Astrocyte of the cerebellum (primary cell): ENCODE measurements around the gene TTC28.

Experiments
- DNase-seq: peaks from one replicate; pipeline ENCODE4 v3.0.0-alpha.2; 2011; ENCODE audit warnings: low read depth
- H3K4me3 ChIP-seq: 2 replicates; pipeline ENCODE4 v1.5.1; 2011; ENCODE audit warnings: mild to moderate bottlenecking, low read depth, low read length, moderate library complexity
- CTCF ChIP-seq: IDR thresholded peaks from 2 replicates; pipeline ENCODE4 v1.5.1; 2012; ENCODE audit warnings: low read length, low read depth, moderate library complexity, mild to moderate bottlenecking; ENCODE audit errors: missing control alignments
- in situ Hi-C: cut with HindIII; loops from 2 replicates; pipeline ENCODE4 v1.10.0; 2017; ENCODE audit warnings: low sequenced_read_pairs

Gene TTC28

GRCh38 chr22:28023036-28023435, 656.6 kb downstream of the TTC28 start:
- H3K4me3 ChIP-seq = no peak overlapping the region
- no peak for TF ChIP-seq CTCF
- in situ Hi-C loops = no loop called here
- DNase-seq = no peak

GRCh38 chr22:28021998-28022660, 657.5 kb downstream of the TTC28 start:
- no peak for DNase-seq
- no peak for TF ChIP-seq CTCF
- H3K4me3 ChIP-seq = no peak overlapping the region
- in situ Hi-C loops = no loop called here

GRCh38 chr22:28021116-28021997, 658.3 kb downstream of the TTC28 start:
- in situ Hi-C loops = no loop called here
- no peak for DNase-seq
- TF ChIP-seq CTCF = no peak
- H3K4me3 ChIP-seq = no peak overlapping the region

- no peak overlapping the region for H3K4me3 ChIP-seq
- DNase-seq = no peak
- peak; percentile 97 for TF ChIP-seq CTCF
- in situ Hi-C loops = no loop called here
These were observed 659.5 kb downstream of the TTC28 start for GRCh38 chr22:28019881-28020861.

GRCh38 chr22:28019360-28019759, 660.3 kb downstream of the TTC28 start:
- TF ChIP-seq CTCF = no peak
- no peak for DNase-seq
- in situ Hi-C loops = no loop called here
- no peak overlapping the region for H3K4me3 ChIP-seq

- no peak for TF ChIP-seq CTCF
- no peak overlapping the region for H3K4me3 ChIP-seq
- no peak for DNase-seq
- in situ Hi-C loops = no loop called here
These were observed 661.1 kb downstream of the TTC28 start for GRCh38 chr22:28018461-28018927.
